Hematopoietic multipotent progenitor cell treated with erythropoietin and hydrocortisone succinate and interleukin-3 and kit ligand, for 17 days (in vitro differentiated cells): ENCODE measurements around the gene GASK1A.
"Not testable (repeated sequence)": the region's sequence is repeated elsewhere in the genome, so short reads cannot be mapped to it uniquely, and the experiment has no call there.

Source experiments
- DNase-seq: peaks from one replicate; pipeline ENCODE4 v3.0.0-alpha.2; 2015; ENCODE audit warnings: low spot score

The GASK1A gene

DNA sequence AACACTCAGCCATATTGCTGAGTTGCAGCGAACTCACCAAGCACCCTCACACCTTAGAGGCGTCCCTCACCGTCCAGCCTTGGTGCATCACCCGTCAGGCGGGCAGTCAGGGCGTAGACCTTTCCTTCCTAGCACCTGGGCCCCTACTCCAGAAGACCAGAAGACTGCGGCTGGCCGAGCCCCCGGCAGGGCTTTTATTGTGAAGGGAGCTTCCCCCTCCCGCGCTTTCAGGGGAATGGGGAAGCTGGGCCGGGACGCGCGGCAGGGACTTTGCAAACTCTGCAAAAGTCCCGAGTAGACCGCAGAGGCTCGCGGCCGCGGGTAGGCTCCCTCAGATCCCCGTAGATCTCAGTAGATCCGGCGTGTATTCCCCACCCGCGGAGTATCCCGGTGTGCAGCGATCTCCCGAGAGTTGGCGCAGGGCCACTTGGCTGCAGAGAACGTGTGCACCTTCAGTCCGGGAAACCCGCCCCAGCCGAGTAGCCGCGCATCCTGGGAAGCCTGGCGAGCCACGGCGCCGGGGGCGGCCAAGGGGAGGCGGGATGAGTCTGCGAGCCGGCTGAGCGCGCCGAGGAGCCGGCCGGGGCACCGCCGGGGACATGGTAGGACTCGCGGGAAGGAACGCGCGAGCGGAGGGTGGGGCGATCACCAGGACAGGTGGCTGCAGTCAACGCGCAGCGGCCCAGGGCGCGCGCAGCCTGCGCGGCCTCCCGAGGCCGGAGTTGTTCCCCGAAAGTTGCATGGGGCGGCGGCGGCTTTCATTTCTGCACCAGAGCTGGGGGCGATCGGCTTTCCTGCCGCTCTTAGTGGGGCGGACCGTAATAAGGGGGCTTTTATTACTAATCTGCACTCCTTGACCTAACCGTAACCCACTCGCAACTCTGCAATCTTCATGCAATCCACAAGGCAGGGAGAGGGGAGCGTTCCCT lies at the start of gene GASK1A:
Gene GASK1A, plus strand, starts transcription at position 268 of the 929 bp plus-strand sequence. Its CDS starts 332 bp downstream, at position 600.
- no peak for DNase-seq

DNA sequence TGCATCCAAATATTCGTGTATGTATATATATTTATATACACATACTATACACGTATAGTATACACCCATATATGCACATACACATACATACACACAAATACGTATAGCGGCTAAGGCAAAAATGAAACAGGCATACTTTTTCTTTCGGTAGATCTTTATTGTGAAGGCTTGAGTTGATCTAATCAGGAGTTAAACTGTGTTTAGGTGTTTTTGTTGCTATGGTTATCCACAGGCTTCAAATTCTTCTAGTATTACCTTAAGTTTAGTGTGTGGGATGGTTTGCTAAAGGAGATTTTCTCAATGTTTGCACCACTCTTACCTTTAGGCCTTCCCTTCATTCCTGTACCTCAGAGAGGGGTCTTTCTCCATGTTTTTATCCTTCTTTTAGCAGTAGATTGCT lies 45.0 kb upstream of the GASK1A start:
- DNase-seq, result no peak

DNA sequence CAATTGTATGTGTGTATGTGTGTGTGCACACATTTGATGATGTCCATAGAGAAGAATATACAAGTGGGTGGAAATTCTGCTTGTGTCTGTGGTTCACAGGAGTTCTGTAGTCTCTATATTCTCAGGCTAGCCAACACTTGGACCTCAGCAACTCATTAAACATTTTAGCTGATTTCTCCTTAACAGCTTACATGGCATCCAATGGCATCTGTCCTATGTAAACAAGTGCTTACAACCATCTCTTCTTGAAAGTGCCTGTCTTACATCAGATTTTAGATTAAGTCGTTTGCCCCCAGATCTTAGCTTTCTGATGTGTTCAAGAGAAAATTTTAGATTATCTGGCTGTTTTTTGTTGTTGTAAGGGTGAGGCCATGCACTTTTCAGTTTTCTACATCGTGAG lies 44.2 kb upstream of the GASK1A start:
- DNase-seq, result no peak

DNA sequence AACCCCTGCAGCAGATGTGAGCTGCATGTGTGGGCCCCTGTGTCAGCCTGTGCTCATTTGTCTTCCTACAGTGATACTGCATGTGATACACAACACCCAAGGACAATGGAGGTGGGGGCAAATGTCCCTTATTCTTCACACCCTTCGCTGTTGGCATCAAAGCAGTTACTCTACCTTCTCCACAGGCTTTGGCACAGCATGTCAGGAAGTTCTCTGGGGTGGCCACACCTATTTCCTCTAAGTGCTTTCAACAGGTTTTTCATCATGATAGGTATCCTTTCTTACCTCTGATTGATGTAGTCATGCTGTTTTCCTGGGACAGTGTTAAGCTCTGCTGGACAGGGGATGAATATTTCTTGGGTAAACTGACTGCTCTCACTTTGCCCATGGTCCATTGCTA lies 43.6 kb upstream of the GASK1A start:
- no peak for DNase-seq

DNA sequence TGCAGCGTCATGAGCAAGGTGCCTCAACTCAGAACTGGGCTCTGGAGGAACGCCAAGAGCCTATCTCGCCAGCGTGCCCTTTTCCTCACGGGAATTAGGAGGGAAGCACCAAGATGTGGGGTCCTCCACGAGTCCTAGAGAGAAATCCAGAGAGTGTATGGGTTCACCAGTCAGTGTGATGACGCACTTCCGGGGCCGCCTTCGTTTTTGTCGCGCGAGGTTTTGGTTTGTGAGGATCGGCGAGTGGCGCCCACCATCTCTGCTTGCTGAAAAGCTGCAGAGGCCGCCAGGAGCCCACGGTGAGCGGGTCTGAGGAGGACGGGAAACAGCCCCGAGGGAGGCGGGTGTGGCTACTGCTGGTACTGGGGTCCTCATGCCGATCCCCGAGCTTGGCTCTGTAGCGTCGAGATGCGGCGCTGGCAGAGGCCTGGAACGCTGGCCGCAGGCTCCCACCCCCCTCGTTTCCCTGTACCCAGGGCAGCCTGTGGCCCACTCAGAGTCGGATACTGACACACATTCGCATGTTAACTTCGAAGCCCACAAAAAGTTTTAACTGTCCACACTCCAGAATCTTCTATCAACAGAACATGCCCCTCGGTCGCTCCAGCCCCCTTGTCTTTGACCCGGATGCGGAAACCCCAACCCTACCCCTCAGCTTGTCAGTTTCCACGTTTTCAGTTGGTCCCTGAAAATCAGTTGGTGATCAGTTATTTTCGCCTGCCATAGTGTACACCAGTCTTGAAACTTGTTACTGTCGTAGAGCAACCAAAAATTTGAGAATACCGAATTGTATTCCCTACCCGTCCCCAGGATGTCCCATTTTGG lies 42.7 kb upstream of the GASK1A start:
- DNase-seq, result no peak

DNA sequence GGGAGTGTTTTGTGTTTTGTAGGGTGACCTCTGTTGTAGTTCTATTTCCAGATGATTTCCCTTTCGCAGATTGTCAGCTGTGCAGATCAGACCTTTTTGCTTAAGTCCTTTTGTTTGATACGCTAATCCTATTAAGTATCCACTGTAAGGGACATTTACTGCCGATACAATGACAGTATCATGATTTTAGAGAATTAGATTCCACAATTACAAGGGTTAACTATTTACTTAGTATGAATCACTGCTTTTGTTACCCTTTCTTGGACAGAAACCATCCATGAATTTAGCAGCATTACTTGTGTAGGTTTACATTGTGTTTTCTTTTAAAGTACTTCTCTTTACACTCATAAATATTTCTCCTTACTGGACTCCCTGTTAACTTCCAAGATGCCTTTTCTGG lies 41.8 kb upstream of the GASK1A start:
- DNase-seq, result no peak

DNA sequence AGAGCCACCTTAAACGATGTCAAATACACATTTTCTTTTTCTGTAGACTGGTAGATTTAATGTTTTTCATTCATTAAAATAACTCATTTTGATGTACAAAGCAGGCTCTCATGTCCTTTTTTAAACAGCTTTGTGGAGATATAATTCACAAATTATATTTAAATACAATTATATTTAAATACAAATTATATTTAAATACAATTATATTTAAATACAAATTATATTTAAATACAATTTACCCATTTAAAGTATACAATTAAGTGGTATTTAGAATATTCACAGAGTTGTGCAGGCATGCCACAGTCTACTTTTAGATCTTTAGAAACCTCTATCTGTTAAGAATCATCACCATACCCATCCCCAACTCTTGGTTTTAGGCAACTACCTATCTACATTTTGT lies 36.4 kb upstream of the GASK1A start:
- no peak for DNase-seq

DNA sequence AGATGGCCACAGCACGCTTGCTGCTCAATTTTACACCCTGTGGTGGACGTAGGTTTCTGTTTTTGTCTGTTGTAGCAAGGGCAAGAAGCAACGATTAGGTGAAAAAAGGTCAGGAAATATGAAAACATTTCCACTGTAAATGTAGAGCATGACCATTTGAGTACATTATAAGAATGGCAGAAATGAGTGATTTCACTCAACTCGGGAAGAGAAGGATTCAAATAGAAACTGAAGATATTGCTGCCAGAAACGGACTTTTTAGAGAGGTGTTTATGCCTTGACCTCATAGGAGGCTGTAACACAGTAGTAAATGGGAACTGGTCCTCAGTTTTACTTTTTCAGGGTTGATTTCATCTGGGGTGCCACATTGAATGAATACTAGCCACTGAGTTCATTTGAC lies 33.1 kb upstream of the GASK1A start:
- no peak for DNase-seq

DNA sequence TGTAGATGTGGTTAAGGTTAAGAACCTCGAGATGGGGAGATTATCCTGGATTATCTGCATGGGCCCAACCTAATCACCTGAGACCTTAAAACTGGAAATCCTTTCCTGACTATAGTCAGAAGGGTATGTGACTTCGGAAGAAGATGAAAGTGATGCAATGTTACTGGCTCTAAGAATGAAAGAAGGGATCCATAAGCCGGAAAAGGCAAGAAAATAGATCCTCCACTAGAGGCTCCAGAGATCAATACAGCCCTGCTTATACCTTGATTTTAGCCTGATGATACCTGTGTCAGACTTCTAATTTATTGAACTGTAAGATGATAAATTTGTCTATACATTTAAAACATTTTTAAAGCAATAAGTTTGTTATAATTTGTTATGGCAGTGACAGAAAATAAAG lies 21.5 kb upstream of the GASK1A start:
- no peak for DNase-seq

DNA sequence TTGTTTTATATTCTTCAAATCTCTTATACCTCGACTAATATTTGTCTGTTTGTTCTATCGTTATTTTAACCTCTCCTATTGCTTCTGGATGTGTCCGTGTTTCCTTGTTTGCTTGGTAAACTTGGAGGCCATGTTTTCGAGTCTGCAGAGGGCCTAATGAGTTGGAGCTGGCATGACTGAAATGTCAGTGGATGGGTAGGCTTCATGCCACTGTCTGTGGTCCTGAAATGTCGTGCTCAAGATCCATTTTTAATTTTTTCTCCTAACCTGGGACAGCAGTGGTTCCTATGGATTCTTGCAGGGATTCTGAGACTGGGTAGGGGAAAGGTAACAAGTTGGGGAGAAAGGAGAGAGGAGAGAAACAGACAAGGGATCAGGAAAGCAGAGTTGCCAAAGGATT lies 18.8 kb upstream of the GASK1A start:
- no peak for DNase-seq

DNA sequence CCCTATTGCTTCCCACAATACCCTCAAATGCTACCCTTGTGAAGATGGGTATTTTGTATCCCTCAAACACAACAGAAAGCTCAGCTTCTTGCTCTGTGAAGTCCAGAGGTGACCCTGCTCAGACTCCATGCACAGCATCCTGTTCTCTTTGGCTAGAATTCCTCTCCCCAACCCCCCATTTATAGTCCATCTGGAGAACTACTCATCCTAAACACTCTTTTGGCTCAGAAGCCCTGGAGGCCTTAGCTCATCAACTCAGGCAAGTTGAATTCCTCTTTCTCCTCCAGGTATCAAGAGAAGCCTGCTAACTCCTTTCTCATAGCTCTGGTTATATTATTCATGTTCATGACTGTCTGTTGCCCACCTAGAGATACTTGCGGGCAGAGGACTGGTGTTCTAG lies 18.3 kb upstream of the GASK1A start:
- DNase-seq, result no peak

DNA sequence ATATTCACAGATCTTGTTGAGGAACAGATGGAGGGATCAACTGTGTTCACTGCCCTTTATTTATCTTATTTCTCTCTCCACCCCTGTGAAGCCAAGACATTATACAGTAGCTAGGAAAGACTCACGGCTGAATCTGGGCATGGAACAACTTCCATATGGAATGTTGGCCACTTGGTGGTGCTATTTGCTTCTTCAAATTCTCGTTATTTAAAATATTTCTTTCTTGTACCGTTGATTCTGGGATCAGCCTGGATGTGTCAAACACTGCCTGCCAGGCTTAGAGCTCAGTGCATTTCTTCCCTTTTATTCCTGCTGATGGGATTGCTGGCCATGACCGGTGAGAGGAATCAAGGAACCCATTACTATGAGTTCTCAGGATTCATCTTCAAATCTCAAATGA lies 17.5 kb upstream of the GASK1A start:
- DNase-seq, result peak; percentile 11

DNA sequence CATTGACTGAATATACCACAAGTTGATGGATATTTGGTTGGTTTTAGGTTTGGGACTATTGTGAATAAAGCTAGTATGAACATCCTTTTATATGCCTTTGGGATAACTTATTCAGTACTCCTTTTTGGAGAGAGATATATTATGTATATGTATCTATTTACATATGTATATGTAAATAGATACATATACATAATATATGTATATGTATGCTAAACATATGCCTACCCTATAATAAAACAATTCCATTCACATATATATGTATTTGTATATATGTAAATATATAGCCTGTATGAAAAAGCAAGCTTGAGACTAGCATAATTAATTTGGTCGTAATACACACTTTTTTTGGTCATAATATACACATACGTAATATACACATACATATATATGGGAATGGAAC lies 15.8 kb upstream of the GASK1A start:
- DNase-seq, result no peak

DNA sequence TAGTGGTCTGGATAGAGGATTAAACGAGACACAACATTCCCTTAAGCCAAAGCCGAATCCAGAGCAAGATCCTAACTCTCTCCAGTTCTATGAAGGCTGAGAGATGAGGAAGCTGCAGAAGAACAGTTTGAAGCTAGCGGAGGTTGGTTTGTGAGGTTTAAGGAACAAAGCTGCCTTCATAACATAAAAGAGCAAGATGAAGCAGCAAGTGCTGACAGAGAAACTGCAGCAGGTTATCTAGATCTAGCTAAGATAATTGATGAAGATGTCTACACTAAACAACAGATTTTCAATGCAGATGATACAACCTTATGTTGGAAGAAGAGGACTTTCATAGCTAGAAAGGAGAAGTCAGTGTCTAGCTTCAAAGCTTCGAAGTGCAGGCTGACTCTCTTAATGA lies 14.8 kb upstream of the GASK1A start:
- DNase-seq, result no peak

DNA sequence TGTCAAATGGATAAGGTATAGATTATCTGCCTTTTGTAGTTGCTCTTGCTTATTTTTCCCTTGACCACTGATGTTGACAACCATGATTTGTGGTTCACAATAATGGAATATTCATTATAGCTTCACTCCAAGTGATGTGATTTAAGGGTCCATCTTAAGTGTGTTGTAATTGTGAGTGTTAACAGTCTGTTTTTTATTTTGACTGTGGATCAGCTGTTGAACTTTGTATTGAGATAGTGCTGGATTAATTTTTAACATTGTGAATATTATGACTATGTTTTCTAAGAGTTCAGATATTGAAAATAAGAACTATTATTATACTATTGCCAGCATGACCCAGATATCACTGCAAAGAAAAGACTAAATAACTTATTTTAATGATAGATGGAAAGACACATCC lies 8.6 kb upstream of the GASK1A start:
- DNase-seq, result no peak

DNA sequence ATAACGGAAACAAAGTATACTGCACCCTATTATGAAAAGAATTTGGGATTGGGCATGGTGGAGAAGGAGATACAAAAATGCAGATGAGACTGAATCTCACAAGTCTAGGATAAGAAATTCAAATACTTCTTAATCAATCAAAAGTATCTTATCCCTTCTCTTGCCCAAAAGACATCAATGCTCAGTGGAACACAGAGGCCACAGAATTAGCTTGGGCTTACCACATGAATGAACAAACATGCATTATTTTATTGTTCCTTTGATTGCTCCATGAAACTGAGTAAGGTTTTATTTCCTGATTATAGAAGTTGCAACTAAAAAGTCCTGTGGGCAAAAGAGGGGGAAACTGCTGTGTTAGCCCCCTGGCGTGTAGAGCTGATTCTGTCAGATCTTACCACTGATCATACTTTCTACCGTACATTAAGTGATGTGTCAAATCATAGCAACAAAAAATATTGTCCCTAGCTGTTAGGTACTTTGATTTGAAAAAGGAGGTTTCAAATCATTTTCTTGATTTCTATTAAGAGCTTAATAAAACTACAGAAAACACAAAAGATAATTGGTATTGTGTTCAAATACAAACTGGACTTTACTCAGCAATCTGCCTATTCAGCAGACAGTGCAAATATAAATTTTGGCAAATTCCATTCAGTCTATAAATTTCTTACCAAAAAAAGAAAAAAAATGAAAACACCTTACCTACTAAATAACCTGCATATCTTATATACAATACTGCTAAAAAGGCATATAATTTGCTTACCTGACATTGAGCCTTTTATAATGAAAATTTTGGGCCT lies 7.9 kb upstream of the GASK1A start:
- DNase-seq, result no peak

DNA sequence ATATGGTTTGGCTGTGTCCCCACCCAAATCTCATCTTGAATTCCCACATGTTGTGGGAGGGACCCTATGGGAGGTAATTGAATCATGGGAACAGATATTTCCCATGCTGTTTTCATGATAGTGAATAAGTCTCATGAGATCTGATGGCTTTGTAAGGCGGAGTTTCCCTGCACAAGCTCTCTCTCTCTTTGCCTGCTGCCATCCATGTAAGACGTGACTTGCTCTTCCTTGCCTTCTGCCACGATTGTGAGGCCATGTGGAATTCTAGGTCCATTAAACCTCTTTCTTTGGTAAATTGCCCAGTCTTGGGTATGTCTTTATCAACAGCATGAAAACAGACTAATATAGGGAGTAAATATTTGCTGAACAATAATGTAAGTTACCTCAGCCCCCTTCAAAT lies 4.2 kb upstream of the GASK1A start:
- not testable (repeated sequence) for DNase-seq

DNA sequence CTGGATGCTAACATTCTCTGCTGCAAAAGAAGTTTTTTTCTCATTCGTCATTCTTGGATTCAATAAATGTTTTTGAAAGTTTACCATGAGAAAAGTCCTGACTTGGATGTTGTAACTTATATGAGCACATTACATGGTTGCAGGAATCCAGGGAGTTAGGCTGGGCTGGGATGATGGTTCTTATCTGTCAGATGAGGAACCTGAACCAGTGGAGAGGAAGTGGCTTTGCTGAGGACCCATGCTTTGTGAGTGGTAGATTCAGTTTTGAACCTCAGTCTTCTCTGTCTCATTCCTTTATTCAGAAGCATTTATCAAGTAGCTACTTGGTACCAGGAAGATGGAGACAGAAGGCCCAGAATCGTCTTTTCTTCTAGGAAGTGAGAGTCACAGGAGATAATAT lies 3.7 kb upstream of the GASK1A start:
- no peak for DNase-seq

DNA sequence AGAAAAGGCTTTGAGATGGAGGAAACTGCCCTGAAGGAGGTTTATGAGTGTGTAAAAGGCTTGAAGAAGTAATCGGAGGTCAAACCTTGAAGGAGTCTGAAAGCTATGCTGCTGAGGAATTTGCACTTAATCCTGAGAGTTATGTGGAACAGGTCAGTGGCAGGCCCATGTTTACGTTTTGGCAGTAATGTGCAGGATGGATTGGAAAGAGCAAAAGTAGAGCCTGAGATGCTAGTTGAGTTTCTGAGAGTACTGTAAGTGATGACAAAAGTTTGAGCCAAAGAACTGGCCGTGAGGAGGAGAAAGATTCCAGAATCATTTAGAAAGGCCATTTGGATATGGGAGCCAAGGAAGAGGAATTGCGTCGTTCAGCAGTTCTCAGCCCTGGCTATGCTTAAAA lies 3.2 kb upstream of the GASK1A start:
- no peak for DNase-seq

DNA sequence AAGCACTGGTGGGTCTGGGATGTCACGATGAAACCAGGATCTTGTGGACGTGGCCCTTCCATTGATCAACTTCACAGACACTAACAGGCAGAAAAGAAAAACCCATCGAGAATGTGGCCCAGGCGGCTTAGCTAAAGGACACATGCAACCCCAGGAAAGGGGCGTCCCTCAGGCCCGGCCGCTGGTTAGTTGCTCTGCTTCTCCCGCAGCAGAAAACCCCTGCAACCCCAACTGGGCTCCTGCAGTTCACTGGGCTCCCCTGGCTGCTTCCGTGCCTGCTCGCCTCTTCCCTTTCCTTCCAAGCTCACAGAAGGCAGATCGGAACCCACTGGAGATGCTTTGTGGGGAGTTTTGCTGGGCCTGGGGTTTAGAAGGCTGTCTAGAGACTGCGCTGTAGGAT lies 1.1 kb downstream of the GASK1A start:
- DNase-seq, result no peak

DNA sequence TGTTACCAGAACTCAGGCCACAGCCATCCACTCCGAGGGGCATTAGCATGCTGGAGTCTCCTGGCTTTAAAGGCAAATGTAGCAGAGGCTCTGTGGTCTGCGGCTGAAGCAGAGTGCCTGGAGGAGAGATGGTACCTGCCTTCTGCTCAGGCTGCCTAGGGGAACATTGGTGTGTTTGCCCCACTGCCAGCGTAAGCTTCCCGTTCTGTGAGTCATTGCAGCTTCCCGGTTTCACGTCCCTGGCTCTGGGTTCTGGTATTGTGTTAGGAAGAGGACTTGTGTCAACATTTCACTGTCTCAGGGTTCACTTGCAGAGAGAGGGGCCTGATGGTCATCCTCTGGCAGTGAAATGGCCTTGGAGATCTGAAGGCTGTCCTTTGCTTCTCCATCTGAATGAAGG lies 1.8 kb downstream of the GASK1A start:
- DNase-seq, result no peak

DNA sequence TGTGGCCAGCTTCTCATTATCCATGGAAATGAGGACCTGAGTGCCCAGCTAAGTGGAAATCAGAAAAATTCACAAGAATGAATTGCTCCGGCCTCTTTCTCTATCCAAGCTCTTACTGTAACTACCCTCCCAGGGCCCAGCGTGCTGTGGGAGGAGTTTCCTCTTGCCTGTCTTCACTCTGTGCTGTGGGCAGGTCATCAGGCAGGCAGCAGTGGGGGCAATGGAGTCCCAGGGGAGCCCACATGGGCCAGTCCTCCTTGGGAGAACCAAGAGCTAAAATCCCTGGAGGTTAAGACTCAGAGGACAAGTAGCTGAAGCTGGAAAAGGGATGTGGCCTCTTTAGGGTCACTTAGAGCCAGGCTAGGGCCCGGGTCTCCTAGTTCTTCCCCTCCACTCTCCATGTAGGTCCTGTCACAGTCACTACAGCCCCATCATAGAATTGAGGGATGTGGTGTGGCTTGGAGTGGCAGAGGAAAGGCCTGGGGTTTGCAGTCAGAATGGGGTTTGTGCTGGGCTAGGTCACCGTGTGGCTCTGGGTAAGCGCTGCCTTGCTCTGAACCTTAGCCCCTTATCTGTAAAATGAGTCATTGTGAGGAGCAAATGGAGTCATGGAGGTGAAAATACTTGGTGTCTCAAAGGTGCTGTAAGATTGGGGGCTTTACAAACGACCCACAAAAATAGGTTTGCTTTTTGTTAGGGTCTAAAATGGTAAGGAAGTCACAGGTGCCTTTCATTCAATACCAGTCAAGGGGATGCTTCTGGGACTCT lies 3.7 kb downstream of the GASK1A start:
- DNase-seq, result no peak
